CD14-positive monocyte (primary cell): Measurements from ENCODE around the gene GOPC. TPM values are rescaled to one million over a fixed set of nuclear protein-coding genes. Genes with fewer than 3 reads are reported as not detected.

Experiments
- DNase-seq, 3 donors: peaks; one replicate each; pipeline ENCODE4 v3.0.0-alpha.2; 2011 to 2022
- H2AFZ ChIP-seq: 2 replicates; pipeline ENCODE4 v1.6.0; 2012; ENCODE audit warnings: mild to moderate bottlenecking, low read depth, low read length, inconsistent platforms; ENCODE audit not compliant: insufficient read depth, poor library complexity, severe bottlenecking
- H3K27ac ChIP-seq, 2 donors: 1 replicate in 1 of 2; 2 replicates in 1 of 2; pipeline ENCODE4 v1.5.1; 2012 to 2013; ENCODE audit warnings: low read length in 2 of 2, control low read depth in 1 of 2, inconsistent platforms in 1 of 2, low read depth in 1 of 2, mild to moderate bottlenecking in 1 of 2
- H3K27me3 ChIP-seq, 2 donors: one replicate each; pipeline versions ENCODE4 v1.6.0 to v1.6.1; 2011 to 2013; ENCODE audit warnings: low read length in 2 of 2; ENCODE audit not compliant: control insufficient read depth in 2 of 2, insufficient read depth in 2 of 2
- H3K36me3 ChIP-seq, 2 donors: replicated peaks in 1 of 2; 1 replicate in 1 of 2; 2 replicates in 1 of 2; pipeline versions ENCODE4 v1.5.1 to v1.6.1; 2012 to 2013; ENCODE audit warnings: low read length in 2 of 2, control low read depth in 1 of 2, inconsistent platforms in 1 of 2, mild to moderate bottlenecking in 1 of 2; ENCODE audit not compliant: insufficient read depth in 2 of 2, control insufficient read depth in 1 of 2
- H3K4me1 ChIP-seq, 2 donors: 1 replicate in 1 of 2; 2 replicates in 1 of 2; pipeline versions ENCODE4 v1.5.1 to v1.6.1; 2012 to 2013; ENCODE audit warnings: low read length in 2 of 2, control low read depth in 1 of 2, inconsistent platforms in 1 of 2, mild to moderate bottlenecking in 1 of 2, moderate library complexity in 1 of 2; ENCODE audit not compliant: insufficient read depth in 2 of 2, control insufficient read depth in 1 of 2
- H3K4me2 ChIP-seq: replicated peaks from 2 replicates; pipeline ENCODE3; 2012; ENCODE audit warnings: low read length, moderate library complexity, mild to moderate bottlenecking; ENCODE audit not compliant: poor library complexity, severe bottlenecking; ENCODE audit errors: extremely low read depth
- H3K4me3 ChIP-seq, 3 experiments: fragments of 200-600 bp in 1 of 3; sonication (generic) in 1 of 3; replicated peaks in 1 of 3; 1 replicate in 2 of 3; 2 replicates in 1 of 3; pipeline ENCODE4 v1.5.1; 2011 to 2013; ENCODE audit warnings: low read length in 3 of 3, mild to moderate bottlenecking in 3 of 3, control low read depth in 2 of 3, low read depth in 2 of 3, inconsistent platforms in 1 of 3, moderate library complexity in 1 of 3
- H3K79me2 ChIP-seq: 2 replicates; pipeline ENCODE4 v1.6.0; 2012; ENCODE audit warnings: mild to moderate bottlenecking, control low read depth, inconsistent platforms, low read length, moderate library complexity; ENCODE audit not compliant: insufficient read depth
- H3K9ac ChIP-seq: 2 replicates; pipeline ENCODE4 v1.6.0; 2017; ENCODE audit warnings: low read length, mild to moderate bottlenecking; ENCODE audit not compliant: insufficient read depth, poor library complexity, severe bottlenecking
- H3K9me3 ChIP-seq, 2 donors: replicated peaks in 1 of 2; 1 replicate in 1 of 2; 2 replicates in 1 of 2; pipeline versions ENCODE4 v1.5.1 to v1.6.1; 2012 to 2013; ENCODE audit warnings: low read length in 2 of 2, control low read depth in 1 of 2; ENCODE audit not compliant: control insufficient read depth in 1 of 2, insufficient read depth in 1 of 2
- H4K20me1 ChIP-seq: 2 replicates; pipeline ENCODE4 v1.6.0; 2012; ENCODE audit warnings: mild to moderate bottlenecking, low read length, control low read depth, moderate library complexity; ENCODE audit not compliant: insufficient read depth
- H3K27ac Mint-ChIP-seq, 7 donors: one replicate each; pipeline ENCODE4 v1.8.0; 2020; ENCODE audit warnings: mild to moderate bottlenecking in 7 of 7, mixed read lengths in 7 of 7, moderate library complexity in 6 of 7, inconsistent platforms in 2 of 7
- H3K27me3 Mint-ChIP-seq, 3 donors: one replicate each; pipeline ENCODE4 v1.8.0; 2021 to 2022; ENCODE audit warnings: low read depth in 3 of 3, mild to moderate bottlenecking in 3 of 3, mixed read lengths in 3 of 3, moderate library complexity in 3 of 3, inconsistent platforms in 1 of 3
- H3K36me3 Mint-ChIP-seq, 2 donors: one replicate each; pipeline ENCODE4 v1.8.0; 2020; ENCODE audit warnings: mixed read lengths in 2 of 2, inconsistent platforms in 1 of 2, mild to moderate bottlenecking in 1 of 2
- H3K4me1 Mint-ChIP-seq: one replicate; pipeline ENCODE4 v1.8.0; 2020; ENCODE audit warnings: mild to moderate bottlenecking, mixed read lengths
- H3K4me3 Mint-ChIP-seq, 2 donors: one replicate each; pipeline ENCODE4 v1.8.0; 2020; ENCODE audit warnings: mild to moderate bottlenecking in 2 of 2, mixed read lengths in 2 of 2, moderate library complexity in 1 of 2
- H3K9me3 Mint-ChIP-seq, 7 donors: one replicate each; pipeline ENCODE4 v1.8.0; 2020 to 2022; ENCODE audit warnings: mixed read lengths in 7 of 7, mild to moderate bottlenecking in 6 of 7, moderate library complexity in 6 of 7, inconsistent platforms in 2 of 7
- WGBS: methylation state at CpG from one replicate; pipeline ENCODE4 v1.1.5; 2013; ENCODE audit warnings: missing lambda C conversion rate; ENCODE audit not compliant: insufficient coverage; 5-methylcytosine and 5-hydroxymethylcytosine counted together
- intact Hi-C, 2 donors: fragments of 100-400 bp; cut with micrococcal nuclease; formaldehyde crosslinking; loops; one replicate each; pipeline versions ENCODE4 v1.15.0 to v1.15.1; 2023
- polyA plus RNA-seq, 3 donors: library from polyadenylated mRNA; depleted of rRNA in 1 of 3; unstranded in 2 of 3; stranded (reverse) in 1 of 3; fragments of 300-500 nt in 2 of 3; fragments of >200 nt in 1 of 3; fragmentation: Illumina TruSeq in 2 of 3; gene quantifications; 1 replicate in 2 of 3; 2 replicates in 1 of 3; pipeline ENCODE4 v1.2.3, GENCODE V29; 2012 to 2021
- TF ChIP-seq, protein P1 (sequence below): fragments of 200-600 bp; IDR thresholded peaks from one replicate; pipeline ENCODE4 v1.8.0; 2022; ENCODE audit warnings: antibody characterized with exemption, mild to moderate bottlenecking

GOPC gene
- polyA plus RNA-seq, 3 donors, result 2.7 to 8.0 (median 5.2) TPM

GRCh38 chr6:117540670-117541069 is 61.6 kb downstream of the GOPC start:
- 70% methylated on average over 2 of the region's 8 CpGs for WGBS
- intact Hi-C loops, result no loop called here
- no peaks in the 10 kb centered on the region for H4K20me1 ChIP-seq

DNA sequence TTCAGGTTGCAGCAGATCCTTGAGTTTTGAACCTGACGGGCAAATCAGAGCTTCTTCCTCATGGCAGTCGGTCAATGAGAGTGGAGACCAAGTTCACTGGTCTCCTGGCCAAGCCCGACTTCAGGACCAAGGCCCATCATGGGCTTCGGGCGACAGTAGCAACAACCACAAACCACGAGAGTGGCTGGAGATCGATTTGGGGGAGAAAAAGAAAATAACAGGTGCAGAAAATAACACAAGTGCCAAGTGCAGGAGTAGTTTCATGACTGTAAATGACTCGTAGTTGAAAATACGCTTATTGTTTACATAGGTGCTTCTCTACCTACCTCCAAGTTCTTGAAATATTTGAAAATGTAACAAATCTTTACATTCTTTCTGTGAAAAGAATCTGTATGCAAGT is 63.7 kb downstream of the GOPC start:
- intact Hi-C loops, result no loop called here
- H3K36me3 Mint-ChIP-seq, result peaks cover 16 to 27% of the 10 kb centered on the region in 2 donors
- H3K27me3 ChIP-seq, result no peaks in the 10 kb centered on the region
- peaks cover 0 to 13% of the 10 kb centered on the region in 2 donors for H3K36me3 ChIP-seq
- H3K4me2 ChIP-seq, result no peak overlapping the region
- no peak for DNase-seq
- H3K9me3 ChIP-seq, result no peaks in the 10 kb centered on the region
- no peaks in the 10 kb centered on the region for H3K79me2 ChIP-seq
- no peak overlapping the region for H3K9ac ChIP-seq
- no peaks in the 10 kb centered on the region for H3K4me1 ChIP-seq
- WGBS, result 80% methylated on average over 1 of the region's 9 CpGs
- no peaks in the 10 kb centered on the region for H4K20me1 ChIP-seq
- H3K4me1 Mint-ChIP-seq, result no peaks in the 10 kb centered on the region
- H3K27ac ChIP-seq, result no peak overlapping the region
- H3K4me3 ChIP-seq, result no peak overlapping the region
- H3K9me3 Mint-ChIP-seq, result peaks cover 0 to 2% (median 0%) of the 10 kb centered on the region in 7 donors
- H3K27ac Mint-ChIP-seq, result no peak overlapping the region
- TF ChIP-seq, protein P1, sequence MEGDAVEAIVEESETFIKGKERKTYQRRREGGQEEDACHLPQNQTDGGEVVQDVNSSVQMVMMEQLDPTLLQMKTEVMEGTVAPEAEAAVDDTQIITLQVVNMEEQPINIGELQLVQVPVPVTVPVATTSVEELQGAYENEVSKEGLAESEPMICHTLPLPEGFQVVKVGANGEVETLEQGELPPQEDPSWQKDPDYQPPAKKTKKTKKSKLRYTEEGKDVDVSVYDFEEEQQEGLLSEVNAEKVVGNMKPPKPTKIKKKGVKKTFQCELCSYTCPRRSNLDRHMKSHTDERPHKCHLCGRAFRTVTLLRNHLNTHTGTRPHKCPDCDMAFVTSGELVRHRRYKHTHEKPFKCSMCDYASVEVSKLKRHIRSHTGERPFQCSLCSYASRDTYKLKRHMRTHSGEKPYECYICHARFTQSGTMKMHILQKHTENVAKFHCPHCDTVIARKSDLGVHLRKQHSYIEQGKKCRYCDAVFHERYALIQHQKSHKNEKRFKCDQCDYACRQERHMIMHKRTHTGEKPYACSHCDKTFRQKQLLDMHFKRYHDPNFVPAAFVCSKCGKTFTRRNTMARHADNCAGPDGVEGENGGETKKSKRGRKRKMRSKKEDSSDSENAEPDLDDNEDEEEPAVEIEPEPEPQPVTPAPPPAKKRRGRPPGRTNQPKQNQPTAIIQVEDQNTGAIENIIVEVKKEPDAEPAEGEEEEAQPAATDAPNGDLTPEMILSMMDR, result no peak
- peaks cover 0 to 3% (median 0%) of the 10 kb centered on the region in 3 donors for H3K27me3 Mint-ChIP-seq
- no peak overlapping the region for H3K4me3 Mint-ChIP-seq
- no peak overlapping the region for H2AFZ ChIP-seq

More at GRCh38 chr6:117540670-117541069, 61.6 kb downstream of the GOPC start:
- peaks cover 26 to 31% of the 10 kb centered on the region in 2 donors for H3K36me3 Mint-ChIP-seq
- Histone ChIP-seq H3K9ac (no peak overlapping the region), H3K9me3 (no peaks in the 10 kb centered on the region), H3K27ac (no peak overlapping the region), H3K4me3 (no peak overlapping the region), H3K36me3 (peaks cover 0 to 13% of the 10 kb centered on the region in 2 donors), H3K4me1 (no peaks in the 10 kb centered on the region), H2AFZ (no peak overlapping the region), H3K79me2 (no peaks in the 10 kb centered on the region), H3K27me3 (no peaks in the 10 kb centered on the region), H3K4me2 (no peak overlapping the region)
- peaks cover 0 to 2% (median 0%) of the 10 kb centered on the region in 7 donors for H3K9me3 Mint-ChIP-seq
- DNase-seq, result no peak
- H3K4me3 Mint-ChIP-seq, result no peak overlapping the region
- peak overlapping the region in 1 of 7 donors; percentile 73 for H3K27ac Mint-ChIP-seq
- peaks cover 0 to 3% (median 0%) of the 10 kb centered on the region in 3 donors for H3K27me3 Mint-ChIP-seq
- no peaks in the 10 kb centered on the region for H3K4me1 Mint-ChIP-seq
- TF ChIP-seq, protein P1, result no peak
